Mucosa of rectum (tissue), 2 donors: ENCODE measurements around the gene MYD88.

Experiments used
- H3K27ac ChIP-seq, 2 donors: one replicate each; pipeline ENCODE4 v1.7.0; 2013; ENCODE audit warnings: inconsistent platforms in 2 of 2, low read depth in 2 of 2, low read length in 2 of 2
- H3K27me3 ChIP-seq, 2 donors: one replicate each; pipeline ENCODE4 v1.7.0; 2013; ENCODE audit warnings: low read length in 2 of 2; ENCODE audit not compliant: control insufficient read depth in 2 of 2, insufficient read depth in 2 of 2
- H3K36me3 ChIP-seq, 2 donors: one replicate each; pipeline ENCODE4 v1.7.0; 2013; ENCODE audit warnings: low read length in 2 of 2; ENCODE audit not compliant: control insufficient read depth in 2 of 2, insufficient read depth in 2 of 2
- H3K4me1 ChIP-seq, 2 donors: one replicate each; pipeline ENCODE4 v1.7.0; 2013; ENCODE audit warnings: low read length in 2 of 2, mild to moderate bottlenecking in 1 of 2; ENCODE audit not compliant: control insufficient read depth in 2 of 2, insufficient read depth in 2 of 2
- H3K4me3 ChIP-seq, 2 donors: one replicate each; pipeline ENCODE4 v1.7.0; 2013; ENCODE audit warnings: low read length in 2 of 2
- H3K9ac ChIP-seq, 2 donors: one replicate each; pipeline ENCODE4 v1.7.0; 2013; ENCODE audit warnings: low read length in 2 of 2, low read depth in 1 of 2, mild to moderate bottlenecking in 1 of 2
- H3K9me3 ChIP-seq, 2 donors: one replicate each; pipeline ENCODE4 v1.7.0; 2013; ENCODE audit warnings: low read length in 2 of 2; ENCODE audit not compliant: control insufficient read depth in 2 of 2
- donor health status: healthy.
- donor health status: Normal muscosa, but diverticular disease.

MYD88 gene

DNA sequence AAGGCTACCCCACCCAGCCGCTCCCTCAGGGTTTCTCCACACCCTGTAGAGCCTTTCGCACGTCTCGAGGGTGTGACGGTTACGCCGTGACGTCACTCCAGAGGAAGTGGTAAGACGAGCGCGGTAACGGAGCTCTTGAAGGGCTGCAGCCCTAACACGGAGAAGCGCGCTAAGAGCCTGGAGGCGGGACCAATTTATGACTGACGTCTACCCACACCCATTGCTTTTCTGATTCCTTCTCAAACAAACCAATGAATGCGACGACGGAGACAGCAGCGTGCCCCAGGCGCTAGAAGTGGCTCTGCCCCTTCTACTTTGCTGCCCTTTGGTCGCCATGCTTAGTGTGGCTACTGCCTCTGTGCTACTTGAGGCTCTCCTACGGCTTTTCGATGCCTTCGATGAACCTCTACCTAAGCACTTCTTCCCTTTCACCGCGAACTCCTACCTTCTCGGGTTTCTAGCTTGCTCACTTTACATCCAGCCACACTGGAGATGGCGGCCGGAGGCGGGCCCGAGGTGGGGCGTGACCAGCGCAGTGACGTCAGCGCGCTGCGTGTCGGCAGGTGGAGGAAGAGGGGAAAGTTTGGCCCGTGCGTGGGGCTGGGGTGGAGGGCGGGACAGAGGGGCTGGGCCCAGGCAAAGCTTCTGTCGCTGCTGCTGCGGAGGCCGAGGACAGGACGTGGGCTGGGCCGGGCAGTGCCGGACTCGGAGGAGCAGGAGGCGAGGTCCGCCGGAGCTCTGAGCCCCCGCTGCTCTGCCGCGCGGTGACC lies 26.7 kb downstream of the MYD88 start, which contains the start of gene OXSR1:
TSS of gene OXSR1 (plus strand) at position 586 of the 770 bp plus-strand sequence. CDS start 340 bp downstream, outside the sequence.
- H3K36me3 ChIP-seq = no peaks in the 10 kb centered on the region
- H3K27me3 ChIP-seq = no peaks in the 10 kb centered on the region
- H3K9ac ChIP-seq = peak within 1 kb of the TSS; percentile 94 to 97
- H3K27ac ChIP-seq = peak within 1 kb of the TSS; percentile 96 to 99
- peaks cover 6 to 13% of the 10 kb centered on the region in 2 donors for H3K4me1 ChIP-seq
- no peaks in the 10 kb centered on the region for H3K9me3 ChIP-seq
- H3K4me3 ChIP-seq = peak within 1 kb of the TSS; percentile 87 to 90

DNA sequence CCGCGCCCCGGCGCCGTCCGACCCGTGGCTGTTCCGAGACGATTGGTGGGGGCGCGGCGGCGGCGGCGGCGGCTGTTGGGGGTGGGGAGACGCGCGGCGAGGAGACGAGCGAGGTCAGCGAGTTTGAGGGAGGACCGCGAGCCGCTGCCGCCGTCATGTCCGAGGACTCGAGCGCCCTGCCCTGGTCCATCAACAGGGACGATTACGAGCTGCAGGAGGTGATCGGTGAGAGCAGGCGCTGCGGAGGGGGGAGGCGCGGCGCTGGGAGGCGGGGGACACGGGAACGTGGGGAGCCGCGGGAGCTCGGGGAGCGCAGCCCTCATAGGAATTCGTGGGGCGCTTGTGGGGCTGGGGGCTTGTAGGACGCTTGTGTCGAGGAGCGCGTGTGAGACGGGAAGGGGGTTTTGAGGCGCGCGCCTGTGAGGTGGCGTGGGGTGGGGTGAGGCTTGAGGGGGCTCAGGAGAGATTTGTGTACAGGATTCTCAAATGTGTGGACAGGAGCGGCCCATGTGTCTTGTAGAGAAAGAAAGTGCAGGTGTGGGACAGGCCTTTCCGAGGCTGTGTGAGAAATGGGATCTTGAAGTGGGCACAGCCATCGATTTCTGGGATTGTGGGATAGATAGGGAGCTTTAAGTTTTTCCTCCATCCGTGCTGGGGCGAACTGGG lies 27.4 kb downstream of the MYD88 start:
- H3K4me1 ChIP-seq = peaks cover 6 to 13% of the 10 kb centered on the region in 2 donors
- no peaks in the 10 kb centered on the region for H3K27me3 ChIP-seq
- H3K36me3 ChIP-seq = no peaks in the 10 kb centered on the region
- peak overlapping the region; percentile 96 to 99 for H3K27ac ChIP-seq
- H3K9me3 ChIP-seq = no peaks in the 10 kb centered on the region
- H3K4me3 ChIP-seq = peak overlapping the region; percentile 87 to 90
- peak overlapping the region; percentile 94 to 97 for H3K9ac ChIP-seq

DNA sequence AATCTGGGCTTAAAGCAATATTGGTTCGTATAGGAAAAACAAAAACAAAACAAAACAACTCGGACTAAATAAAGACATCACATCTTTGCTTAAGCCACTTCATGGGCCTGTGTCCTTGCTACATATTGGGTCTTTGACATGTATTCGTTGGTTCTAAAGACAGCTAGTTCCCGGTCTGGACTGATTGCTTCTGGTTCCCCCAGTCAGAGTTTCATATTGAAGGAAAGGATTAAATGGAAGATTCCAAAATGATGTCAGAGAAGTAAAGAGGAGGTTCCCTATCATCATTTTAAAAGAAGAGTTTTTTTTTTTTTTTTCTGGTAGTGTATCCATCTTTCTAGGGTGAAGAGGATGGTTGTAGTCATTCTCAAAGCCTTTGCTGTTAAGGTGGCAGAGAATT lies 29.1 kb downstream of the MYD88 start:
- Histone ChIP-seq H3K27ac (no peak overlapping the region), H3K9ac (no peak overlapping the region), H3K4me1 (peaks cover 6 to 13% of the 10 kb centered on the region in 2 donors), H3K9me3 (no peaks in the 10 kb centered on the region), H3K36me3 (no peaks in the 10 kb centered on the region), H3K4me3 (no peak overlapping the region), H3K27me3 (no peaks in the 10 kb centered on the region)

DNA sequence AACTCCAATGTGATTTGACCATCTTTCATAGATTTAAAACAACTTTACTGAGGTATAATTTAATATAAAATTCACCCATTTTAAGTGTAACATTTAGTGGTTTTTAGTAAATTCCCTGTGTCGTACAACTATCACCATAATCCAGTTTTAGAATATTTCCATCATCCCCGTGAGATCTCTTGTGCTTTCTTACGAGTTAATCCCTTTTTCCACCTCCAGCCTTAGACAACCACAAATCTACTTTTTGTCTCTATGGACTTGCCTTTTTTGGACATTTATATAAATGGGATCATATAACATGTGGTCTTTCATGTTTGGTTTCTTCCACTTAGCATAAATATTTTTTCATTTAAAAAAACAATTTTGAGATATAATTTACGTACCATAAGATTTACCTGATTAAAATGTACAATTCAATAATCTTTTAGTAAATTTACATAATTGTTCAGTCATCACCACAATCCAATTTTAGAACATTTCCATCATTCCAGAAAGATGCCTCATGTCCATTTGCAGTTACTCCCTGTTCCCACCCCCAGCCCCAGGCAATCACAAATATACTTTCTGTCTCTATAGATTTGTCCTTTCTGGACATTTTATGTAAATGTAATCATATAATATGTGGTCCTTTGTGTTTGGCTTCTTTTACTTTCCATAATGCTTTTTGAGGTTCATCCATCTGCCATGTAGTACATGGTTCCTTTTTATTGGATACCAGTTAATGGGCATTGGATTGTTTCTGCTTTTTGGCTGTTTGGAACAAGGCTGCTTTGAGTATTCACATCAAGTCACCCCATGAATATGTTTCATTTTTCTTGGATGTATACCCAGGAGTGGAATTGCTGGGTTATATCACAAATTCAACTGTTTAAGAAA lies 29.9 kb downstream of the MYD88 start:
- Histone ChIP-seq H3K9ac (no peak overlapping the region), H3K27me3 (no peaks in the 10 kb centered on the region), H3K4me1 (peaks cover 6 to 13% of the 10 kb centered on the region in 2 donors), H3K9me3 (no peaks in the 10 kb centered on the region), H3K4me3 (no peak overlapping the region), H3K27ac (no peak overlapping the region), H3K36me3 (no peaks in the 10 kb centered on the region)

DNA sequence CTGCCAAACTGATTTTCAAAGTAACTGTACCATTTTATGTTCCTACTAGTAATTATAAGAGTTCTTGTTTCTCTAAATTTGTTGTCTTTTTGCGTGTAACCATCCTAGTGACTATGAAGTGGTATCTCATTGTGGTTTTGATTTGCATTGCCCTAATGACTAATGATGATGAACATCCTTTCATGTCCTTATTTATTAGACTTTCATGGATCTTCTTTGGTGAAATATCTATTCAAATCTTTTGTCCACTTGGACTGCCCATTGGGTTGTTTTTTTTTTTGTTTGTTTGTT lies 30.5 kb downstream of the MYD88 start:
- no peaks in the 10 kb centered on the region for H3K27me3 ChIP-seq
- no peak overlapping the region for H3K27ac ChIP-seq
- H3K4me3 ChIP-seq = no peak overlapping the region
- no peak overlapping the region for H3K9ac ChIP-seq
- peaks cover 5 to 12% of the 10 kb centered on the region in 2 donors for H3K4me1 ChIP-seq
- no peaks in the 10 kb centered on the region for H3K9me3 ChIP-seq
- no peaks in the 10 kb centered on the region for H3K36me3 ChIP-seq

DNA sequence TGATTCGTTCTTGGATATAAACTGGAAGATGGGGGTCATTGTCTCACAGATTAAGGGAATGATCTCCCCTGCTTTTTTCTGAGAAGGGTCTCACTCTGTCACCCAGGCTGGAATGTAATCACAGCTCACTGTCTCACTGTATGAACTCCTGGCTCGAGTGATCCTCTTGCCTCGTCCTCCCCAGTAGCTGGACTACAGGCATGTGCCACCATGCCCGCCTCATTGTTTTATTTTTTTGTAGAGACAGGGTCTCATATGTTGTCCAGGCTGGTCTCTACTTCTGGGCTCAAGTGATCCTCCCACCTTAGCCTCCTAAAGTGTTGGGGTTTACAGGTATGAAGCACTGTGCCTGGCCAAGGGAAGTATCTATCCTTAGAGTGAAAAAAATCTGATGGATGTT lies 32.3 kb downstream of the MYD88 start:
- H3K4me1 ChIP-seq = peaks cover 0 to 8% of the 10 kb centered on the region in 2 donors
- H3K36me3 ChIP-seq = no peaks in the 10 kb centered on the region
- no peaks in the 10 kb centered on the region for H3K27me3 ChIP-seq
- no peak overlapping the region for H3K27ac ChIP-seq
- no peak overlapping the region for H3K9ac ChIP-seq
- no peaks in the 10 kb centered on the region for H3K9me3 ChIP-seq
- H3K4me3 ChIP-seq = no peak overlapping the region

DNA sequence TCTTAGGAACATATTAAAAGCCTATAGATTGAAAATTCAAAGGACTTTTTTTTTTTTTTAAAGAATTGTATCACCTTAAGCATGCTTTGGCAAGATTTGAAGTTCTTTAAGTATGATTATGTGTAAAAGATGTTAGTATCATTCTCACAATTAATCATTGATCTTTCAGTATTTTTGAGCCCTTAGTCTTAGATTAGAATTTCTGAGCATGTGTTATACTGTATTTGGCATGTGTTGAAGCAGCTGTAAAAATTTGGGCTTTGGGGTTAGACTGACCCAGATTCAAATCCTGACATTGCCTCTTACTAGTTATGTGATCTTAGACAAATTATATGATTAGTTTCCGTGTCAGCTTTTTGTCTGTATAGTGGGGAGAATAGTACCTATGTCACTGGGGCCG lies 33.2 kb downstream of the MYD88 start:
- Histone ChIP-seq H3K9ac (no peak overlapping the region), H3K4me3 (no peak overlapping the region), H3K36me3 (no peaks in the 10 kb centered on the region), H3K9me3 (no peaks in the 10 kb centered on the region), H3K27ac (no peak overlapping the region), H3K4me1 (peaks cover 0 to 6% of the 10 kb centered on the region in 2 donors), H3K27me3 (no peaks in the 10 kb centered on the region)

DNA sequence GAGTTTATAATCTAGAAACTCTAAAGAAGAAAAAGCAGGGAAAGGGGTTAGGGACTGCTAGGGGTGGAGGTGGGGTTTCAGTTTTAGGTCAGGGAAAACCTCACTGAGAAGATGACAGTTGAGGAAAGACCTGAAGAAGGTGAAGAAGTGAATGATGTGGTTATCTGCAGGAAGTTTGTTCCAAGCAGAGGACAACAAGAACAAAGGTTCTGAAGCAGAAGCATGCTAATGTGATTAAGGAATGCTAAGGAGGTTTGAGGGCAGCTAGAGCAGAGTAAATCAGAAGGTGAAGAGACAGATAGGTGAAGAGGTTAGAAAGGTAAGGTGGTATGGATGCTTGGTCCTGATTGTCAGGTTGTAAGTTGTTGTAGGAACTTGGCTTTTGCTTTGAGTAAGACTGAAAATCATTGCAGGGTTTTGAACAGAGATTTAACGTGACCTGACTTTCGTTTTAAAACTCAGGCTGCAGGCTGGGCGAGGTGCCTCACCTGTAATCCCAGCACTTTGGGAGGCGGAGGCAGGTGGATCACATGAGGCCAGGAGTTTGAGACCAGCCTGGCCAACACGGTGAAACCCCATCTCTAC lies 35.5 kb downstream of the MYD88 start:
- no peaks in the 10 kb centered on the region for H3K4me1 ChIP-seq
- no peak overlapping the region for H3K27ac ChIP-seq

DNA sequence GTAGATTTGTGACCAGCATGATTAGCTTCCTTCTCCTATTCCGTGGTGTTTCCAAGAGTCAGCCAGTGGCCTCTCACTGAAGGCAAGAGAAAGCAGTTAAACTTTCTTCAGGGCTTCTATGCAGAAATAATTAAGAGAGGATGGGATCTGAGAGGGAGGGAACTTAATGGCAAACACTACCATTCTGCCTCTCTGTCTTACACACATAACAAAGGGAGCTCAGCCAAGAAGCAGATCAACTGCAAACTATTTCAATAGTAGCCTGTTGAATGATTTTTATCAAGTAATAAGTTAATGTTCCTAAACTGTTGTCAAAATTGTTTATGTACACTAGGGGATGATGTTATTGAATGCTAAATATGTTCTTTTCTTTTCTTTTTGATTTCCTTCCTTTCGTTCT lies 38.7 kb downstream of the MYD88 start:
- Histone ChIP-seq H3K9ac (no peak overlapping the region), H3K36me3 (peaks cover 0 to 2% of the 10 kb centered on the region in 2 donors), H3K9me3 (no peaks in the 10 kb centered on the region), H3K4me1 (peaks cover 0 to under 1% of the 10 kb centered on the region in 2 donors), H3K27me3 (no peaks in the 10 kb centered on the region), H3K4me3 (no peak overlapping the region), H3K27ac (no peak overlapping the region)

More for the DNA sequence above, 35.5 kb downstream of the MYD88 start:
- Histone ChIP-seq H3K27me3 (no peaks in the 10 kb centered on the region), H3K36me3 (no peaks in the 10 kb centered on the region), H3K4me3 (no peak overlapping the region), H3K9ac (no peak overlapping the region), H3K9me3 (no peaks in the 10 kb centered on the region)
